Stimulated activated CD4-positive, alpha-beta T cell treated with anti-CD3 and anti-CD28 coated beads, Interleukin-2, amount 100 ng/mL, for 48 hours (primary cell): Measurements from ENCODE around the gene PFKFB1.

Experiments
- DNase-seq, 2 donors: peaks; one replicate each; pipeline ENCODE4 v3.0.0-alpha.2; 2020

PFKFB1 gene

DNA sequence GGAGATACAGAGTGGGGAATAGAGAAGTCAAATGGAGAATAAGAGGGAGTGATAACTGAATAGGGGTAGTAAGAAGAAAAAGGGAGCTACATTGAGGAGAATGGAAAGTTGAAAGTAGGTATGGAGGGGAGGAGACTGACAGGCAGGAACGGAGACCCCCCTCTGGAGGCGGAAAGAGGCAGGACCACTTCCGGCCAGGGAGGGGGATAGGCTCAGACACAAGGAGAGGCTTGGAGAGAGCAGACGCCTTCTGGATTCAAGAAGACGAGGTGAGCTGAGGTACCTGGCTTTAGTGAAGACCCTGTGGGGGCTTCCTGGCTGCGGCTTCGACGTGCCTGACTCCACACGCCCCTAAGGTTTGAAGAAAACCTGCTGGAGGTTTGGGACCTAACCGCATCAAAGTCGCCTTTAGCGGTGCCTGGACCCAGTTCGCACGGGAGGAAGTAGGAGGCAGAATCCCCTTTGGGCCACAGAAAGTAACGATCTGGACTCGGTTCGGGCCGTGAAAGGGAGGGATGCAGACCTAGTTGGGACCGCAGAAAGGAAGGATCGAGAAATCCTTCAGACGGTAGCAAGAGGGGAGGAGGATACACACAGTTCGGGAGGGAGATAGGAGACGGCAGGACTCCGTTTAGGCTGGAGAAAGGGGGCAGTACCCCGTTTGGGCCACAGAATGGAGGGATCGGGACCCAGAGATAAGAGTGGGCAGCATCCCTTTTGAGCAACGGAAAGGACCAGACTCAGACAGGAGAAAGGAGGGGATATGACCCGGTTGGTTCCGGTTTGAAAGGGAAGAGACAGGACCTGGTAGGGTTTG, 73.2 kb downstream of the PFKFB1 start, which contains the start of gene TRO:
Gene TRO, plus strand, starts transcription at position 215 of the 817 bp plus-strand sequence. CDS start 1,423 bp downstream, outside the sequence.
- no peak for DNase-seq

DNA sequence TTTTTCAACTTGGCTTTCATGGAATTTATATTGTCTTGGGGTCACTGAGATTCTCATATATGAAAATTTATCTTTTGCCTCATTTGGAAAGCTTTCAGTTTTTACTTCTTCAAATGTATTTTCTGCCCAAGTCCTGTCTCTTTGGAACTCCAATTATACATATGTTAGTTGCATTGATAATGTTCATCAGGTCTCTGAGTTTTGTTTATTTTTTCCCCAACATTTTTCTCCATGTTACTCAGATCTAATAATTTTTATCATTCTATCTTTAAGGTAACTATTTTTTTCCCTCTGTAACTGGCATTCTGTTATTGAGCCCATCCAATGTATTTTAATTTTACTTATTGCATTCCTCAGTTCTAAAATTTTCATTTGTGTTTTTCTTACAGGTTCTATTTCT, 84.0 kb downstream of the PFKFB1 start:
- DNase-seq: no peak

DNA sequence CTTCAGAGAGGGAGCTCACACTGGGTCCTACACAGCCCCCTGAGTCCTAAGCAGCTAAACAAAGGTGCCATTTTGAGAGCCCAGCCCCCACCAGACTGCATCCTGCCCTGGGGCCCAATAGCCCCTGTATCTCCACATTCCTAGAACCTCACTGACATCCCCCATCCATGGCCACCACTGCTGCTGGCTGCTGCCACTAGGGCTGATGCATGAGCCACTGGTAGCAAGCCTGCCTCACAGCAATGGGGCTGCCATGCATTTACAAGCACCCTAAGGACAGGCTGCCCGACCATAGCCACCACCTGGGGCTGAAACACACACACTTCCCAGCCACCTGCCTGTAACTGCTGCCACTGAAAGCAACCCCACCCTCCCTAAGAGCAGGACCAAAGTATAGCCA, 99.8 kb downstream of the PFKFB1 start:
- no peak for DNase-seq

DNA sequence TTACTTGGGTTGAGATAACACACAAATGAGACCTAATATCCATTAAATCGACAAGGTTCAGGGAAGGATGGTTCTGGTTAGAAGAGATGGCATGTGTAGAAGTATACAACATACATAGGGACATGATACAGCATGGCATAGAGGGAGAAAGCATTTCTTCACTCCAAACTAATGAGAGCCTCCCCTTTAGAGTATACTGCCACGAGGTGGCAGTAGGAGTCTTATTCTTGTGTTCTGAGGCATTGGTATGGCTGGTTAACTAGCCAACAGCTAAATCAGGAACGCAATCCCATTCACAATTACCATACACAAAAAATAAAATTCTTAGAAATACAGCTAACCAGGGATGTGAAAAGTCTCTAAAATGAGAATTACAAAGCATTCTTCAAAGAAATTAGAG, 102.4 kb downstream of the PFKFB1 start:
- DNase-seq: peak in 1 of 2 donors; percentile 21

- no peak for DNase-seq
Observed at GRCh38 chrX:54885740-54886139, 108.2 kb downstream of the PFKFB1 start.
